Keratinocyte (primary cell): ENCODE data around the gene DCXR. TPM values are rescaled to one million over a fixed set of nuclear protein-coding genes. Genes with fewer than 3 reads are reported as not detected.

Experiments used
- DNase-seq: peaks from one replicate; pipeline ENCODE4 v3.0.0-alpha.2; 2011; ENCODE audit warnings: low read depth, missing footprints, low spot score
- FAIRE-seq: peaks from 2 replicates; lab custom pipeline; 2011; peaks lifted over from hg19 to GRCh38; lab: Jason Lieb, UNC
- H2AFZ ChIP-seq: 2 replicates; pipeline ENCODE4 v1.6.0; 2012; ENCODE audit warnings: low read length, control low read depth, inconsistent platforms; ENCODE audit not compliant: control insufficient read depth
- H3K27ac ChIP-seq: 2 replicates; pipeline ENCODE4 v1.5.1; 2011; ENCODE audit warnings: low read length; ENCODE audit not compliant: control insufficient read depth, insufficient read depth
- H3K27me3 ChIP-seq: 3 replicates; pipeline ENCODE4 v1.6.0; 2011; ENCODE audit warnings: low read length; ENCODE audit not compliant: control insufficient read depth, insufficient read depth; ENCODE audit errors: extremely low read depth
- H3K36me3 ChIP-seq, 2 experiments: 2 replicates in 1 of 2; 3 replicates in 1 of 2; pipeline ENCODE4 v1.5.1; 2011; ENCODE audit warnings: low read length in 2 of 2, mild to moderate bottlenecking in 1 of 2; ENCODE audit not compliant: control insufficient read depth in 2 of 2, insufficient read depth in 2 of 2; ENCODE audit errors: extremely low read depth in 1 of 2
- H3K4me1 ChIP-seq: 3 replicates; pipeline ENCODE4 v1.5.1; 2011; ENCODE audit warnings: low read length; ENCODE audit not compliant: control insufficient read depth, insufficient read depth; ENCODE audit errors: extremely low read depth
- H3K4me2 ChIP-seq: 3 replicates; pipeline ENCODE4 v1.6.0; 2011; ENCODE audit warnings: low read depth, low read length; ENCODE audit not compliant: control insufficient read depth, insufficient read depth; ENCODE audit errors: extremely low read depth
- H3K4me3 ChIP-seq, 3 experiments: fragments of 200-600 bp in 1 of 3; sonication (generic) in 1 of 3; 2 replicates in 2 of 3; 3 replicates in 1 of 3; pipeline ENCODE4 v1.5.1; 2011 to 2016; ENCODE audit warnings: low read length in 3 of 3, mild to moderate bottlenecking in 3 of 3, control low read depth in 2 of 3, inconsistent platforms in 1 of 3, low read depth in 1 of 3, mixed read lengths in 1 of 3, mixed run types in 1 of 3, moderate library complexity in 1 of 3; ENCODE audit not compliant: control insufficient read depth in 2 of 3, insufficient read depth in 2 of 3; ENCODE audit errors: extremely low read depth in 1 of 3
- H3K79me2 ChIP-seq: 2 replicates; pipeline ENCODE4 v1.6.0; 2012; ENCODE audit warnings: low read length; ENCODE audit not compliant: control insufficient read depth, insufficient read depth
- H3K9ac ChIP-seq: 3 replicates; pipeline ENCODE4 v1.6.0; 2011; ENCODE audit warnings: low read length; ENCODE audit not compliant: control insufficient read depth, insufficient read depth; ENCODE audit errors: extremely low read depth
- H3K9me1 ChIP-seq: 3 replicates; pipeline ENCODE4 v1.6.0; 2011; ENCODE audit warnings: low read length; ENCODE audit not compliant: control insufficient read depth, insufficient read depth; ENCODE audit errors: extremely low read depth
- H3K9me3 ChIP-seq: 2 replicates; pipeline ENCODE4 v1.5.1; 2012; ENCODE audit warnings: low read depth, low read length; ENCODE audit not compliant: control insufficient read depth
- H4K20me1 ChIP-seq: 3 replicates; pipeline ENCODE4 v1.6.0; 2011; ENCODE audit warnings: low read length; ENCODE audit not compliant: control insufficient read depth, insufficient read depth; ENCODE audit errors: extremely low read depth
- CTCF ChIP-seq, 3 experiments: IDR thresholded peaks in 1 of 3; conservative IDR thresholded peaks in 1 of 3; optimal IDR thresholded peaks in 1 of 3; 2 replicates in 2 of 3; 3 replicates in 1 of 3; pipeline versions ENCODE3 to v1.5.1; 2011; ENCODE audit warnings: low read length in 3 of 3, mild to moderate bottlenecking in 3 of 3, moderate library complexity in 2 of 3, control low read depth in 1 of 3, inconsistent platforms in 1 of 3; ENCODE audit not compliant: insufficient read depth in 2 of 3; ENCODE audit errors: extremely low read depth in 1 of 3
- EZH2 ChIP-seq: IDR thresholded peaks from one replicate; pipeline ENCODE4 v1.6.1; 2012; ENCODE audit warnings: inconsistent platforms, mild to moderate bottlenecking, low read length, moderate library complexity
- dilution Hi-C: fragments of 300-500 bp; cut with MboI; formaldehyde crosslinking; loops from one replicate; pipeline ENCODE4 v1.7.0; 2020; ENCODE audit warnings: low sequenced_read_pairs; ENCODE audit not compliant: extremely low pct_ligation_motif_present
- polyA plus RNA-seq, 5 experiments: library from polyadenylated mRNA; depleted of rRNA in 3 of 5; stranded (reverse) in 3 of 5; stranded (forward) in 1 of 5; unstranded in 1 of 5; fragments of >200 nt; gene quantifications; 1 replicate in 1 of 5; 2 replicates in 3 of 5; 3 replicates in 1 of 5; pipeline versions ENCODE4 v1.2.1 to v1.2.3, GENCODE V29; 2011 to 2012; ENCODE audit warnings: missing spikeins in 2 of 5, low read depth in 1 of 5, low replicate concordance in 1 of 5

Gene DCXR
- polyA plus RNA-seq, 1 donor (not counting 4 experiments of a cell fraction or from before 2014, with no cell fraction given) = 45.4 TPM

- H3K9me3 ChIP-seq = no peaks in the 10 kb centered on the region
- H3K9ac ChIP-seq = peak overlapping the region; percentile 22
- no peak overlapping the region for H3K4me2 ChIP-seq
- no peak for TF ChIP-seq CTCF (optimal IDR thresholded peaks at IDR 0.05 in 1 of 3, IDR thresholded peaks at IDR 0.05 in 1 of 3, conservative IDR thresholded peaks at IDR 0.05 in 1 of 3; ENCODE audit: extremely low read depth in 1 of 3, insufficient read depth in 2 of 3, low read length in 3 of 3)
- TF ChIP-seq EZH2 = no peak
- no peak for FAIRE-seq
- H3K4me1 ChIP-seq = peaks cover 18% of the 10 kb centered on the region
- H3K4me3 ChIP-seq = no peak overlapping the region
- no peaks in the 10 kb centered on the region for H3K27me3 ChIP-seq
- H3K9me1 ChIP-seq = no peaks in the 10 kb centered on the region
- dilution Hi-C loops = no loop called here
- no peak overlapping the region for H2AFZ ChIP-seq
- H3K27ac ChIP-seq = no peak overlapping the region
- no peak for DNase-seq
- H3K36me3 ChIP-seq = peaks cover 0 to 4% of the 10 kb centered on the region in 2 experiments
- H4K20me1 ChIP-seq = no peaks in the 10 kb centered on the region
- no peaks in the 10 kb centered on the region for H3K79me2 ChIP-seq
These were observed 23.6 kb downstream of the DCXR start for GRCh38 chr17:82013772-82014321.

GRCh38 chr17:82013341-82013740 lies 24.2 kb downstream of the DCXR start:
- peaks cover 18% of the 10 kb centered on the region for H3K4me1 ChIP-seq
- no peaks in the 10 kb centered on the region for H3K79me2 ChIP-seq
- H2AFZ ChIP-seq = no peak overlapping the region
- no peaks in the 10 kb centered on the region for H3K27me3 ChIP-seq
- TF ChIP-seq CTCF (optimal IDR thresholded peaks at IDR 0.05 in 1 of 3, IDR thresholded peaks at IDR 0.05 in 1 of 3, conservative IDR thresholded peaks at IDR 0.05 in 1 of 3; ENCODE audit: extremely low read depth in 1 of 3, insufficient read depth in 2 of 3, low read length in 3 of 3) (no peak), EZH2 (no peak)
- H3K36me3 ChIP-seq = peaks cover 0 to 4% of the 10 kb centered on the region in 2 experiments
- no peaks in the 10 kb centered on the region for H3K9me1 ChIP-seq
- H3K9me3 ChIP-seq = no peaks in the 10 kb centered on the region
- no peak overlapping the region for H3K4me2 ChIP-seq
- H4K20me1 ChIP-seq = no peaks in the 10 kb centered on the region
- FAIRE-seq (no peak), DNase-seq (no peak)
- peak overlapping the region; percentile 22 for H3K9ac ChIP-seq
- no peak overlapping the region for H3K27ac ChIP-seq
- dilution Hi-C loops = no loop called here
- H3K4me3 ChIP-seq = no peak overlapping the region
